AG04449 (cell line): ENCODE data around the gene SMCHD1.

Experiments
- CTCF ChIA-PET: fragments of 350-600 bp; formaldehyde crosslinking; extraction: SDS; loops from one replicate; lab custom pipeline; 2021; ENCODE audit warnings: antibody characterized with exemption; lab: Yijun Ruan, JAX
- POLR2A ChIA-PET: fragments of 400-600, 350-600 bp; formaldehyde crosslinking; extraction: SDS; loops from one replicate; lab custom pipeline; 2020; ENCODE audit warnings: antibody characterized with exemption, inconsistent platforms; lab: Yijun Ruan, JAX
- DNase-seq: peaks from one replicate; pipeline ENCODE4 v3.0.0-alpha.2; 2010; ENCODE audit warnings: low read depth, low spot score
- H3K4me3 ChIP-seq: 2 replicates; pipeline ENCODE4 v1.5.1; 2011; ENCODE audit warnings: low read depth, mild to moderate bottlenecking, control low read depth, low read length
- CTCF ChIP-seq: IDR thresholded peaks from one replicate; pipeline ENCODE4 v1.5.1; 2011; ENCODE audit warnings: mild to moderate bottlenecking, moderate library complexity, low read length, control low read depth, inconsistent platforms; ENCODE audit not compliant: insufficient read depth; ENCODE audit errors: missing control alignments

The SMCHD1 gene

GRCh38 chr18:2777241-2777640 lies 121.7 kb downstream of the SMCHD1 start:
- no peak for TF ChIP-seq CTCF
- CTCF ChIA-PET: interaction anchor here (1.3 kb wide), 1 partner anchor 10 kb away, joined by 3 read pairs; no protein-coding TSS in a partner anchor
- POLR2A ChIA-PET: no interaction called here
- H3K4me3 ChIP-seq: no peak overlapping the region
- no peak for DNase-seq

GRCh38 chr18:2780750-2781149 lies 125.2 kb downstream of the SMCHD1 start:
- DNase-seq: no peak
- H3K4me3 ChIP-seq: no peak overlapping the region
- ChIA-PET POLR2A (no interaction called here), CTCF (interaction anchor here (1.1 to 1.8 kb wide), 2 partner anchors 14 to 25 kb away, joined by 4 to 8 read pairs; no protein-coding TSS in a partner anchor)
- no peak for TF ChIP-seq CTCF

- DNase-seq: no peak
- POLR2A ChIA-PET: no interaction called here
- no peak for TF ChIP-seq CTCF
- CTCF ChIA-PET: interaction anchor here (1.4 kb wide), 1 partner anchor 18 kb away, joined by 3 read pairs; no protein-coding TSS in a partner anchor
- no peak overlapping the region for H3K4me3 ChIP-seq
Observed at GRCh38 chr18:2787225-2787624, 131.7 kb downstream of the SMCHD1 start.

GRCh38 chr18:2792395-2792794 lies 136.9 kb downstream of the SMCHD1 start:
- POLR2A ChIA-PET: no interaction called here
- H3K4me3 ChIP-seq: no peak overlapping the region
- DNase-seq: no peak
- no peak for TF ChIP-seq CTCF
- CTCF ChIA-PET: interaction anchor here (1.0 to 1.7 kb wide), 2 partner anchors 9 to 27 kb away, joined by 3 to 5 read pairs; no protein-coding TSS in a partner anchor

GRCh38 chr18:2794159-2794558 lies 138.6 kb downstream of the SMCHD1 start:
- TF ChIP-seq CTCF: no peak
- DNase-seq: no peak
- ChIA-PET POLR2A (no interaction called here), CTCF (no interaction called here)
- no peak overlapping the region for H3K4me3 ChIP-seq

GRCh38 chr18:2797951-2798350 lies 142.4 kb downstream of the SMCHD1 start:
- TF ChIP-seq CTCF: no peak
- no peak for DNase-seq
- H3K4me3 ChIP-seq: no peak overlapping the region
- ChIA-PET POLR2A (no interaction called here), CTCF (interaction anchor here (1.9 kb wide), 1 partner anchor 8 kb away, joined by 5 read pairs; no protein-coding TSS in a partner anchor)
